ENCODE results near the gene SPTBN1. TPM values are rescaled to one million over a fixed set of nuclear protein-coding genes. Genes with fewer than 3 reads are reported as not detected.

The SPTBN1 gene
- polyA plus RNA-seq, 4 donors, result 236 to 293 (median 257) TPM

DNA sequence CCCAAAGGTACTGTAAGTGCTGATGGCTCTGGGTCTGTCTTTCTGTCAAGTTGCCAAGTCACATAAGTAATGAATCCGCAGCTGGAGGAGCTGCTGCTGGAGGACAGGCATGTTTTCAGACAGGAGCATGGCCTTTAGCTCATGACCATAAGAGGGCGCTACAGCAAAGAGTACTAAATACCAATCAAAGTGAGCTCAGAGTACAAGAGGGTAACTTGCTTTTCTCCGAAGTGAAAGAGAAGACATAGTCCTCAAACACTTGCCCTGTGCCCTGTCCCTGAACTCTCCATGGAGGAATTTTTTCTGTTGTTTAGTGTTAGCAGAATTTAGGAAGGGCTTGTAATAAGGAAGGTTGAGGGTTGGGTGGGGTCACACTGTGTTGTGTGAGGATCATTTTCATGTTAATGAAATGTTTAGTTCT lies 209.3 kb downstream of the SPTBN1 start:
- DNase-seq (ENCODE audit: low read depth in 4 of 4, low spot score in 3 of 4), result no peak

DNA sequence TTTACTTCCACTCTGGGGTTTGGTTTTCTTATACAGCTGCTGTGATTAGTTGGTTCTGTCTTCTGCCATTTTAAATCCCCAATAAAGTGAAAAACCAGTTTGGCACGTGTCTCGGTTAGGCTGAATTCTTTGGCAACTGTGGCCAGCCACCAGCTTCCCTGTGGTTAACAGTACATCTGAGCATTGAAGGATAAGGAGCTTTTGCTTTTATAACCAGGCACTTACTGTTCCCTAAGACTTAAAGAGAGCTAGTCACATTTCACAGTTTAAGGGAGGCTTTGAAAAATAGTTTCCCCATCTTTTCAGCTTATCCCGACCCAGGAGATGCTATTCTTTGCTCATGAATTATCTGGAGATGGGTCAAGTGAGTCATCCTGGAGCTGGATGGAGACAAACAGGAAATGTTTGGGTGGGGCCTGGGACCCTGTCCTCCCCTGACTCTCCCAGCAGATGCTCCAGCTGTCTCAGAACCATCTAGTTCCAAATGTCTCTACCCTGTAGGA lies 210.1 kb downstream of the SPTBN1 start:
- DNase-seq (ENCODE audit: low read depth in 4 of 4, low spot score in 3 of 4), result no peak

GRCh38 chr2:54666634-54667265 lies 210.6 kb downstream of the SPTBN1 start:
- DNase-seq (ENCODE audit: low read depth in 4 of 4, low spot score in 3 of 4), result no peak

DNA sequence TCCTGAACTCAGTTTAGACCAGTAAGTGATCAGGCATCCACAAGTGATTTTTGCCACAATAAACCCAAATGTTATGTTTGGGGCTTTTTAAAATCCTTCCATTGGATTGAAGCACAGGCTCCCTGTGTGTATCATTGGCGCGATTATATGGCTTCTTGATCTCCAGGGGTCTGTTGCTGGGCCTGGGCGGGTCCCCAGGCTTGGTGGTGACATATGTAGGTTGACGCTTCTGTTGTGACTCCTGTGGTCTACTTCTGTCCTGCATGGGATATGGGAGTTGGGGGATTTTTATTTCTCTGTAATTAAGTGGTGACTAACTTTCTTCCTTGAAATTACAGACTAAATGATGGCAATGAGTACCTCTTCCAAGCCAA lies 211.1 kb downstream of the SPTBN1 start:
- DNase-seq (ENCODE audit: low read depth in 4 of 4, low spot score in 3 of 4), result no peak

DNA sequence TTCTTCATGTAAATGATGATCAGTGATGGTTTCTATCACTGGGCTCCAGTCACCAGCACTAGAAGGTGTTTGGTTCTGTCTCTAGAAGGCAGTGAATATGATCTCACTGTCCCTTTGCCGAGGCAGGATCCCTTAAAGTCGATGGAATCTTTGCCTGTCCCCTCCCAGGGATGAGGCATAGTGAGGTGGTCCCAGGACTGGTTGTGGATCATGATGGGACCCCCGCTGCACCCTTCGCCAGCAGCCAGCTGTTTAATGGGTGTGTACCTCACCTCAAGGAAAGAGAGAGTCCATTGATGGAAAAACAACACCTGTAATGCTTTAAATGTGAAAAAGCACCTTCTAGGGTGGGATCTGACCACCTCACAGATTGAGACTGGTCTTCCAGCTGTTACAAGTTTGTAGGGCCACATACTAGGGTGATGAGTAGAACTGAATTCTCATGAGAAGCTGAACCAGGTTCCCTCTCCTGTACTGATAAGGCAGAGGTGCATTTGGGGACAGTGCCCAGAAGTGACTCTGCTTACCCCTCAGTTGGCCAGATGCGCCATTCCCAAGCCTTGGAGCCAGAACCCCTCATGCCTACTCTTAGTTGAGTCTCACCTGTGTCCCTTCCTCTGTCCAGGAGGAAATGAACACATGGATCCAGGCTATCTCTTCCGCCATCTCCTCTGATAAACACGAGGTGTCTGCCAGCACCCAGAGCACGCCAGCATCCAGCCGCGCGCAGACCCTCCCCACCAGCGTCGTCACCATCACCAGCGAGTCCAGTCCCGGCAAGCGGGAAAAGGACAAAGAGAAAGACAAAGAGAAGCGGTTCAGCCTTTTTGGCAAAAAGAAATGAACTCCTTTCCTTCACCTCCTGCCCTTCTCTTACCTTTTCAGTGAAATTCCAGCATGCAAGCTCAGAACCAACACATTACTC lies 211.9 kb downstream of the SPTBN1 start:
- DNase-seq (ENCODE audit: low read depth in 4 of 4, low spot score in 3 of 4), result no peak

DNA sequence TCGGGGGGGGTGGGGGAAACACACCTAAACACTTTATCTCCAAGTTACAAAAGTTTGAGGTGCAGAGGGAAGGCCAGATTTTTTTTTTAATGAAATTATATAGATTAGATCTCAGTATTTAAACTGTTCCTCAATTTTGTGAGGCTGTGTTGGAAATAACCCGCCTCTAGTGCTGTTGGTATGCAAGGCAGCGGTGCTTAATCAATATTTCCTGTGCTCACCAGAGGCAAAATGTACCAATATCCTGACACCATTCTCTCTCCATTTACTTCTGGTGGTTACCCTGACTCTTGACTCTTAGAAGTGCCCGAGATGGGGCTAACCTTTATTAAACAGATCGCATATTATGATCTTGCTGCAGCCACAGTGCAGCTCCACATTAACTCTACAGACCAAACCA lies 212.6 kb downstream of the SPTBN1 start:
- DNase-seq (ENCODE audit: low read depth in 4 of 4, low spot score in 3 of 4), result no peak

DNA sequence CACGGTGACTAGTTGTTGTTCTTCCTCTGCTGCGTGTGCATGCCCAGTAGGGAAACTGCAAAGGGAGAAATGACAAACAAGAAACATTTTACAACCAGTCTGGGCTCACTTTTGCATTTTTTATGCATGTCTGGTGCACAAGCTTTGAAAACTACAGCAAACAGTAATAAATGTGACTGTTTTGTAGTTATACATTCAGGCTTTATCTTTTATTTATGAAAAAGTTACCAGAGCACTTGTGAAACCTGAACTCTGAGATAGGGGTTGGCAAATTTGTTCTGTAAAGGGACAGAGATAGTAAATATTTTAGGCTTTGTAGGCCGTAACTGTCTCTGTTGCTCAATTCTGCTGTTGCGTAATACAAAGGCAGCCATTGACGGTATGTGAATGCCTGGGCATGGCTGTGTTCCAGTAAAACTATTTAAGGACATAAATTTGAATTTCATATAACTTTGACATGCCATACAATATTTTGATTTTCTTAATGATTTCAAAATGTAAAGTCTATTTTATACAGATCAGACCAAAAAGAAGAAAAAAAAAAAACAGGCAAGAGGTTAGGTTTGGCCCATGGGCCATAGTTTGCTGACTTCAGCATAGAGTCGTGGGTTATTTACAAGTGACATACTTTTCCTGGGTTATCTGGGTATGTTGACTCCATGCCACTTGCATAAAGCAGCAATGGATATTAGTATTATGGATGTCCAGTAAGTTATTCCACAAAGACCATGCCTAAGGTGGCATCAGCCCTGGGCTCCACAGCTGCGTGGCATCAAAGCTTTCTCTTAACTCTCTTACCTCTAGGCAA lies 213.8 kb downstream of the SPTBN1 start:
- no peak for DNase-seq (ENCODE audit: low read depth in 4 of 4, low spot score in 3 of 4)

DNA sequence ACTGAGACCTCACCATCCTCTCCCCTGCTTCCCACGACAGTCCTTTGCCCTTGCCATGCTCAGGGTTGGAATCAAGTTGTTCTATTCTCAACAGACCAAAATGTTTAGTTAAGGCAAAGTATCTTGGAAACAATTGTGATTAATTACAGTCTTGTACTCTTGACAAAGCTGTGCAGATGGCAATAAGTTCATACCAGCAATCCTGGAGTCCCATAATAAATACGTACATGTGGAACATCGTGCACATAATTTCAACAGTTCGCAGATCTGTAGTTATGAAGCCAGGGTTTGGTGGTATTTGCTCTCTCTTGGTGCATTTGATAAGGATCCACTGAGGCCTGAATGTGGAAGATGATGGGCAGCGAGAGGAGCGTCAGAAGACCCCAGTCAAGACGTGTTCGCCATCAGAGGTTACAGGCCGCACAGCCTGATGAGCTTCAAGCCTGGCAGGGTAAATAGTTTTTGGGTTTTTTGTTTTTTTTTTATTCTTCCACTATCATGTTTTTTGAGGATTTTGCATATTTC lies 214.4 kb downstream of the SPTBN1 start:
- no peak for DNase-seq (ENCODE audit: low read depth in 4 of 4, low spot score in 3 of 4)

DNA sequence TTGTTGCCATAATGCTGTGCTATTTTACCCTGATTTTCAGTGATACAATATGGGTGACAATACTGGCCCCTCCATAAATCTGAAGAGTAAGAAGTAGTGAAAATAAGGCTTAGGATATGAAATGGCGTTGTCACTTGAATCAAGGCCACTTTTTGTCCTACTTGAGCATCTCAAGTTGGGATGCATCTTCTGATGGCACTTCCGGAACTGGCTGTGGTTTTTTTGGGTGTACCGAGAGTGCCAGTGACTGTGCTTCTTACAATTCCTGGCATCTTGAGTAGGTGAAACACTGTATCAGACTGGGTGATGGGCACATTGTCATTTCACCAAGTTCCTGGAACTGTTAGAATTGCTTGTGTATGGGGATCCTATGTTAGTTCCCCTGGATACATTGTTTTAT lies 214.9 kb downstream of the SPTBN1 start:
- DNase-seq (ENCODE audit: low read depth in 4 of 4, low spot score in 3 of 4), result no peak

DNA sequence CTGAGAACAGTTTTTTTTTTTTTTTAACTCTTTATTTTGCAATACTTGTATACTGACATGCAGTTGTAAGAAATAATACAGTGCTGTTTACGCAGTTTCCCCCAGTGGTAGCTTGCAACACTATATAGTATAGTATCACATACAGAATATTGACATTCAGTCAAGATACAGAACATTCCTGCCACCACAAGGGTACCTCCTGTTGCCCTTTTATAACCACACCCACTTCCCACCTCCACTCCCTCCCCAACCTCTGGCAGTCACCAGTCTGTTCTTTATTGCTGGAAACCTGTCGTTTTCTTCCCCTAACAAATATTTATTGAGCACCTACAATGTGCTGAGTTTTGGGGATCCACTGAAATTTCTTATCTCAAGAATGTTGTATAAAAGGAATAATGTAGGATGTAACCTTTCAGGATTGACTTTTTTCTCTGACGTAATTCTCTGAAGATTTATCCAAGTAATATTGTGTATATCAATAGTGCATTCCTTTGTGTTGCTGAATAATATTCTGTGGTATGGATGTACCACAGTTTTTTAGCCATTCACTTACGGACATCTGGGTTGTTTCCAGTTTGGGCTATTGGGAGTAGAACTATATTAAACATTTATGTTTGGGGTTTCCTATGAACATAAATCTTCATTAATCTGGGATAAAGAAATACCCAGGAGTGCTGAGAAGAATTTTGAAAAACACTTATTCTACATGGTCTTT lies 215.9 kb downstream of the SPTBN1 start:
- no peak for DNase-seq (ENCODE audit: low read depth in 4 of 4, low spot score in 3 of 4)

- no peak for DNase-seq (ENCODE audit: low read depth in 4 of 4, low spot score in 3 of 4)
These were observed 216.7 kb downstream of the SPTBN1 start for GRCh38 chr2:54672590-54673456.

DNA sequence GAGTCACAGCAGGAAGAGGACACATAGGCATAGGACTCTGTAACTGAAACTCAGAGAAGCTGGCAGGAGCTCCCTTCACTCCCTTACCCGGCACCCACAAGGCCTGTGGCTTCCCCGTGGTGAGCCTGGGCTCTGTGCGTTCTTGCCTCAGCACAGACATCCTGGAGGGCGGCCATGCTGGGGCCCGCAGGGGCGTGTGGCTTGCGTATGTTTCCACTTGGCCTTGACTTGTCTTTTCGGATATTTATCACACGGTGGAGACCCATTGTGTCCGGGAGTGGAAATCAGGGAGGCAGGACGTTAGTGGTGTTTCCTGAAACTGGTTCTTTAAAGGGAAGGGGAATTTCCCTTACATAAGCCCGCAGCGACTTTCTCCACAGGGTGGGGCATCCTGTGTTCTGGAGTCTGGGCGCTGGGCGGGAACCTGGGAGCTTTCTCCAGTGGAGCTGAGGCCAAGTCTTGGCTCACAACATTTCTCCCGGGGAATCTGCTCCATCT lies 217.4 kb downstream of the SPTBN1 start:
- no peak for DNase-seq (ENCODE audit: low read depth in 4 of 4, low spot score in 3 of 4)

GRCh38 chr2:54675281-54675680 lies 219.2 kb downstream of the SPTBN1 start:
- DNase-seq (ENCODE audit: low read depth in 4 of 4, low spot score in 3 of 4), result no peak

DNA sequence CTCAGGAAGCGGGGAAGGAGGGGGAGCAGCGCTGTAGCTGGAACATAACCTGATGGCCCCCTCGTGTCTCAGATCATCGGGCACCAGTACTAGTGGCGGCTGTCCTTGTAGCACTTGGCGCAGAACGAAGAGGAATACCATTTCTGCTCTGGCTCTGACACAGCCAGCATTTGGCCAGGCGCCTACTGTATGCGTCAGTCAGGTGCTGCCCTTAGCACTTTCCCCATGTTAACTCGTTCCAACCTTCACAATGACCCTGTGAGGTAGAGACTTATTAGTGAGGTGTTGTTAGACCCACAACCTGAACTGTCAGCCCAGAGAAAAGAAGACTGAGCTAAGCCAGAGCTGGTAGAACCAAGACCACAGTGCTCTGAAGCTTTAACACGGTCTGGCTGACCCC lies 219.6 kb downstream of the SPTBN1 start:
- no peak for DNase-seq (ENCODE audit: low read depth in 4 of 4, low spot score in 3 of 4)

GRCh38 chr2:54676656-54677055 lies 220.5 kb downstream of the SPTBN1 start:
- no peak for DNase-seq (ENCODE audit: low read depth in 4 of 4, low spot score in 3 of 4)

GRCh38 chr2:54677476-54678265 lies 221.5 kb downstream of the SPTBN1 start:
- no peak for DNase-seq (ENCODE audit: low read depth in 4 of 4, low spot score in 3 of 4)

DNA sequence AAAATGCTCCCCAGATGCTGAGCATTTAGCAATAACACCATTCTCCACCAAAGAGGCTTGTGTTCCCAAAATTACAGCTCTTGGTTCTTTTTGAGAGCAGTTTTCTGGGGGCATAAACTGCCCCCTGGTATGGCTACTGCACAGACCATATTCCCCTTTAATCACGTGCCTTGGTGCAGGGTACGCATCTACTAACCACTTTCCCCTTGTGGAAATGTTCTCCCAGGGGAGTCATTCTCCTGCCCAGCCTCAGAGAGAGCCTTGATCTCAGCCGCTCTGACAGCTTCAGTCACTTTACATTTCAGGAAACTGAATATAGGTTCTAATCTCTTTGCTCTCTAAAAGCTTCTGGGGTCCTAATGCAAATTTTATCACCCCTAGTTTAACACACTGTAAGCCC lies 222.6 kb downstream of the SPTBN1 start:
- DNase-seq (ENCODE audit: low read depth in 4 of 4, low spot score in 3 of 4), result no peak

DNA sequence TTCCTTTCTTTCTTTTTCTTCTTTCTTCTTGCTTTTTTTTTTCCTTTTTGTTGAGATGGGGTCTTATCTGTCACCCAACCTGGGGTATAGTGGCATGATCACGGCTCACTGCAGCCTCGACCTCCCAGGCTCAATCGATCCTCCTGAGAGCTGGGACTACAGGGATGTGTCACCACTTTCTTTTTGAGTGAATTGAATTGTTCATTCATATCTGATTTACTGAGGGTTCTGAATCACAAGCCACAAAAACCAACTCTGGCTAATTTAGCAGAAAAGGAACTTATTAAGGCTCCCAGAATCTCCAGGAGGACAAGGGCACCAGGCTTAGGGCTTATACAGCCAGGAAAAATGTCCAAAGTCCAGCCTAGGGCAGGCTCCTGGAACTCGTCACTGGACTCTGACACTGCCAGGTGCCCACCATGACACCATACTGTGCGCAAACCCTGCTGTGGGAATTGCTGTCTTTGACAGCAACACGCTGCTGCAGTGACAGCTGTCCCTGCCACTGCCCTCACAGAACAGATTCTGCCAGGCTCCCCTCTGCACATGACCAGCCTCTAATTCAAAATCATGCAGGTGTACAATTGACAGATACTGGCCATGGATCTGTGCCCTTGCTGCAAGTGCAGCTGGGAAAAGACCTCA lies 224.4 kb downstream of the SPTBN1 start:
- no peak for DNase-seq (ENCODE audit: low read depth in 4 of 4, low spot score in 3 of 4)

All from left renal pelvis (tissue), 4 donors.